Glutamatergic neuron (in vitro differentiated cells): ENCODE measurements around the gene OR5B3. TPM values are rescaled to one million over a fixed set of nuclear protein-coding genes. Genes with fewer than 3 reads are reported as not detected.

Source experiments
- DNase-seq: peaks from one replicate; pipeline ENCODE4 v3.0.0; 2022
- H3K27ac Mint-ChIP-seq: one replicate; pipeline ENCODE4 v1.8.0; 2020; ENCODE audit warnings: mild to moderate bottlenecking, mixed read lengths, inconsistent platforms; ENCODE audit not compliant: unreplicated experiment
- H3K27me3 Mint-ChIP-seq: one replicate; pipeline ENCODE4 v1.8.0; 2020; ENCODE audit warnings: mild to moderate bottlenecking, moderate library complexity, mixed read lengths, inconsistent platforms; ENCODE audit not compliant: unreplicated experiment
- H3K36me3 Mint-ChIP-seq: one replicate; pipeline ENCODE4 v1.8.0; 2020; ENCODE audit warnings: mild to moderate bottlenecking, mixed read lengths, inconsistent platforms; ENCODE audit not compliant: unreplicated experiment
- H3K4me1 Mint-ChIP-seq: one replicate; pipeline ENCODE4 v1.8.0; 2020; ENCODE audit warnings: mild to moderate bottlenecking, low read depth, mixed read lengths, inconsistent platforms; ENCODE audit not compliant: unreplicated experiment
- H3K4me3 Mint-ChIP-seq: one replicate; pipeline ENCODE4 v1.8.0; 2020; ENCODE audit warnings: mild to moderate bottlenecking, mixed read lengths, inconsistent platforms; ENCODE audit not compliant: unreplicated experiment
- H3K9me3 Mint-ChIP-seq: one replicate; pipeline ENCODE4 v1.8.0; 2020; ENCODE audit warnings: mild to moderate bottlenecking, moderate library complexity, mixed read lengths, inconsistent platforms; ENCODE audit not compliant: unreplicated experiment
- CTCF ChIP-seq: fragments of 200-600 bp; sonication (generic); IDR thresholded peaks from one replicate; pipeline ENCODE4 v1.5.0; 2021; ENCODE audit not compliant: partially characterized antibody, unreplicated experiment
- total RNA-seq: library from RNA; stranded (reverse); fragmentation: NEBNext Ultra II Directional; extraction: Animal tissue kit (Norgen Biotek cat#: 25700); gene quantifications from one replicate; pipeline ENCODE4 v1.2.1, GENCODE V29; 2021; ENCODE audit not compliant: unreplicated experiment

The OR5B3 gene
- total RNA-seq, 1 donor from 2014 or later, result not detected

- no peaks in the 10 kb centered on the region for H3K9me3 Mint-ChIP-seq
Measured at GRCh38 chr11:58358969-58359368, 47.7 kb downstream of the OR5B3 start, which contains the start of gene OR5B17. OR5B17 (minus strand) TSS chr11:58359069; CDS start chr11:58359069, 0 bp downstream.

GRCh38 chr11:58354727-58355126, 51.9 kb downstream of the OR5B3 start:
- Mint-ChIP-seq H3K9me3 (no peaks in the 10 kb centered on the region), H3K4me1 (no peaks in the 10 kb centered on the region), H3K36me3 (no peaks in the 10 kb centered on the region), H3K4me3 (no peak overlapping the region), H3K27ac (no peak overlapping the region), H3K27me3 (no peaks in the 10 kb centered on the region)
- TF ChIP-seq CTCF, result no peak
- DNase-seq, result no peak

More at GRCh38 chr11:58358969-58359368, 47.7 kb downstream of the OR5B3 start, which contains the start of gene OR5B17:
- Mint-ChIP-seq H3K36me3 (no peaks in the 10 kb centered on the region), H3K27me3 (no peaks in the 10 kb centered on the region), H3K4me3 (no peak within 1 kb of the TSS), H3K27ac (no peak within 1 kb of the TSS), H3K4me1 (no peaks in the 10 kb centered on the region)
- DNase-seq, result no peak
- TF ChIP-seq CTCF, result no peak

Other genes with a start within 250 kb of the OR5B3 start
- not detected for gene OR9Q2, start 217.8 kb downstream of the OR5B3 start, total RNA-seq
- gene OR1S2, start 202.7 kb downstream of the OR5B3 start, total RNA-seq, result not detected
- not detected for gene OR1S1, start 194.2 kb downstream of the OR5B3 start, total RNA-seq
- gene OR10Q1, start 178.0 kb downstream of the OR5B3 start, total RNA-seq, result not detected
- gene OR10W1, start 138.6 kb downstream of the OR5B3 start, total RNA-seq, result not detected
- gene OR5B17, start 47.8 kb downstream of the OR5B3 start, total RNA-seq, result not detected
- not detected for gene OR5B2, start 21.2 kb upstream of the OR5B3 start, total RNA-seq
- gene OR5B12, start 35.4 kb upstream of the OR5B3 start, total RNA-seq, result not detected
- gene OR5B21, start 101.2 kb upstream of the OR5B3 start, total RNA-seq, result not detected
- gene LPXN, start 169.0 kb upstream of the OR5B3 start, total RNA-seq, result 3.8 TPM
- gene ZFP91, start 172.2 kb upstream of the OR5B3 start, total RNA-seq, result 44.3 TPM
- 4.6 TPM for gene CNTF, start 215.8 kb upstream of the OR5B3 start, total RNA-seq